ENCODE measurements around the gene B4GALT1. TPM values are rescaled to one million over a fixed set of nuclear protein-coding genes. Genes with fewer than 3 reads are reported as not detected.
"Not testable (repeated sequence)": the region's sequence is repeated elsewhere in the genome, so short reads cannot be mapped to it uniquely, and the experiment has no call there.

Gene B4GALT1
- total RNA-seq, 4 donors from 2014 or later: 13.1 to 66.3 (median 37.1) TPM

- H3K4me3 ChIP-seq: no peak overlapping the region
- no peaks in the 10 kb centered on the region for H3K36me3 ChIP-seq
- no peaks in the 10 kb centered on the region for H3K4me1 ChIP-seq
- TF ChIP-seq POLR2A (IDR thresholded peaks at IDR 0.05): no peak
- TF ChIP-seq CTCF (IDR thresholded peaks at IDR 0.05): no peak
- H3K27me3 ChIP-seq: no peaks in the 10 kb centered on the region
- H3K9me3 ChIP-seq: no peaks in the 10 kb centered on the region
- no peak overlapping the region for H3K27ac ChIP-seq
- DNase-seq: no peak
- intact Hi-C loops (cut with DNase I; ENCODE audit: low total_unique reads): no loop called here
These were observed 74.5 kb downstream of the B4GALT1 start for GRCh38 chr9:33092634-33093033.

- H3K27ac ChIP-seq; H3K27me3 ChIP-seq; H3K9me3 ChIP-seq; DNase-seq; H3K4me3 ChIP-seq; H3K4me1 ChIP-seq; H3K36me3 ChIP-seq; intact Hi-C loops (cut with DNase I; ENCODE audit: low total_unique reads): not testable (repeated sequence)
These were observed 81.5 kb downstream of the B4GALT1 start for GRCh38 chr9:33085672-33086071.

- Histone ChIP-seq H3K27ac (no peak overlapping the region), H3K27me3 (no peaks in the 10 kb centered on the region), H3K4me1 (peaks cover 0 to 5% of the 10 kb centered on the region in 2 donors), H3K9me3 (no peaks in the 10 kb centered on the region), H3K36me3 (no peaks in the 10 kb centered on the region), H3K4me3 (no peak overlapping the region)
- no peak for TF ChIP-seq POLR2A (IDR thresholded peaks at IDR 0.05)
- TF ChIP-seq CTCF (IDR thresholded peaks at IDR 0.05): no peak
- intact Hi-C loops (cut with DNase I; ENCODE audit: low total_unique reads): loop anchor here (5.0 kb wide), 1 partner anchor 140 kb away; no protein-coding TSS in a partner anchor
- no peak for DNase-seq
These were observed 84.4 kb downstream of the B4GALT1 start for GRCh38 chr9:33082538-33083326.

- no peak overlapping the region for H3K4me3 ChIP-seq
- no peaks in the 10 kb centered on the region for H3K27me3 ChIP-seq
- H3K4me1 ChIP-seq: peaks cover 0 to 5% of the 10 kb centered on the region in 2 donors
- TF ChIP-seq POLR2A (IDR thresholded peaks at IDR 0.05): no peak
- no peak for TF ChIP-seq CTCF (IDR thresholded peaks at IDR 0.05)
- H3K36me3 ChIP-seq: no peaks in the 10 kb centered on the region
- H3K27ac ChIP-seq: no peak overlapping the region
- DNase-seq: no peak
- intact Hi-C loops (cut with DNase I; ENCODE audit: low total_unique reads): loop anchor here (5.0 kb wide), 1 partner anchor 140 kb away; no protein-coding TSS in a partner anchor
- H3K9me3 ChIP-seq: no peaks in the 10 kb centered on the region
These were observed 85.0 kb downstream of the B4GALT1 start for GRCh38 chr9:33082128-33082527.

GRCh38 chr9:33081128-33081851 is 85.8 kb downstream of the B4GALT1 start:
- intact Hi-C loops (cut with DNase I; ENCODE audit: low total_unique reads): loop anchor here (5.0 kb wide), 1 partner anchor 141 kb away; no protein-coding TSS in a partner anchor
- TF ChIP-seq POLR2A (IDR thresholded peaks at IDR 0.05) (no peak), CTCF (IDR thresholded peaks at IDR 0.05) (peak; percentile 71 to 94 (median 88))
- Histone ChIP-seq H3K27me3 (no peaks in the 10 kb centered on the region), H3K36me3 (no peaks in the 10 kb centered on the region), H3K4me1 (peaks cover 0 to 5% of the 10 kb centered on the region in 2 donors), H3K4me3 (no peak overlapping the region), H3K27ac (peak overlapping the region; percentile 46 to 66), H3K9me3 (no peaks in the 10 kb centered on the region)
- peak; percentile 51 to 77 for DNase-seq

Measured in uterus (tissue), 4 donors.